Measurements from ENCODE around the gene LINC01488. TPM values are rescaled to one million over a fixed set of nuclear protein-coding genes. Genes with fewer than 3 reads are reported as not detected.
A peak's percentile ranks its signal among the peaks of the same experiment; 100 is the strongest.

The LINC01488 gene
- total RNA-seq, 1 donor from 2014 or later = 1.3 TPM

- peaks cover 16% of the 10 kb centered on the region for H3K27me3 Mint-ChIP-seq
- peaks cover 3% of the 10 kb centered on the region for H3K9me3 Mint-ChIP-seq (ENCODE audit: low read depth)
- TF ChIP-seq, protein P1, sequence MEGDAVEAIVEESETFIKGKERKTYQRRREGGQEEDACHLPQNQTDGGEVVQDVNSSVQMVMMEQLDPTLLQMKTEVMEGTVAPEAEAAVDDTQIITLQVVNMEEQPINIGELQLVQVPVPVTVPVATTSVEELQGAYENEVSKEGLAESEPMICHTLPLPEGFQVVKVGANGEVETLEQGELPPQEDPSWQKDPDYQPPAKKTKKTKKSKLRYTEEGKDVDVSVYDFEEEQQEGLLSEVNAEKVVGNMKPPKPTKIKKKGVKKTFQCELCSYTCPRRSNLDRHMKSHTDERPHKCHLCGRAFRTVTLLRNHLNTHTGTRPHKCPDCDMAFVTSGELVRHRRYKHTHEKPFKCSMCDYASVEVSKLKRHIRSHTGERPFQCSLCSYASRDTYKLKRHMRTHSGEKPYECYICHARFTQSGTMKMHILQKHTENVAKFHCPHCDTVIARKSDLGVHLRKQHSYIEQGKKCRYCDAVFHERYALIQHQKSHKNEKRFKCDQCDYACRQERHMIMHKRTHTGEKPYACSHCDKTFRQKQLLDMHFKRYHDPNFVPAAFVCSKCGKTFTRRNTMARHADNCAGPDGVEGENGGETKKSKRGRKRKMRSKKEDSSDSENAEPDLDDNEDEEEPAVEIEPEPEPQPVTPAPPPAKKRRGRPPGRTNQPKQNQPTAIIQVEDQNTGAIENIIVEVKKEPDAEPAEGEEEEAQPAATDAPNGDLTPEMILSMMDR (IDR thresholded peaks at IDR 0.05; ENCODE audit: unreplicated experiment) = no peak
- H3K4me3 Mint-ChIP-seq (ENCODE audit: low read depth) = no peak overlapping the region
- H3K36me3 Mint-ChIP-seq (ENCODE audit: insufficient read depth) = no peaks in the 10 kb centered on the region
- H3K27ac Mint-ChIP-seq = peak overlapping the region; percentile 24
- peaks cover 9% of the 10 kb centered on the region for H3K4me1 Mint-ChIP-seq (ENCODE audit: low read depth)
- no peak for DNase-seq (ENCODE audit: low spot score, unreplicated experiment)
These were observed 10.4 kb upstream of the LINC01488 start for GRCh38 chr11:69470793-69471728.

- peaks cover 16% of the 10 kb centered on the region for H3K27me3 Mint-ChIP-seq
- no peak for DNase-seq (ENCODE audit: low spot score, unreplicated experiment)
- H3K9me3 Mint-ChIP-seq (ENCODE audit: low read depth) = peaks cover 3% of the 10 kb centered on the region
- no peak overlapping the region for H3K4me3 Mint-ChIP-seq (ENCODE audit: low read depth)
- H3K36me3 Mint-ChIP-seq (ENCODE audit: insufficient read depth) = no peaks in the 10 kb centered on the region
- peaks cover 8% of the 10 kb centered on the region for H3K4me1 Mint-ChIP-seq (ENCODE audit: low read depth)
- no peak overlapping the region for H3K27ac Mint-ChIP-seq
- TF ChIP-seq, protein P1 (IDR thresholded peaks at IDR 0.05; ENCODE audit: unreplicated experiment) = no peak
These were observed 9.5 kb upstream of the LINC01488 start for GRCh38 chr11:69471729-69472540.

DNA sequence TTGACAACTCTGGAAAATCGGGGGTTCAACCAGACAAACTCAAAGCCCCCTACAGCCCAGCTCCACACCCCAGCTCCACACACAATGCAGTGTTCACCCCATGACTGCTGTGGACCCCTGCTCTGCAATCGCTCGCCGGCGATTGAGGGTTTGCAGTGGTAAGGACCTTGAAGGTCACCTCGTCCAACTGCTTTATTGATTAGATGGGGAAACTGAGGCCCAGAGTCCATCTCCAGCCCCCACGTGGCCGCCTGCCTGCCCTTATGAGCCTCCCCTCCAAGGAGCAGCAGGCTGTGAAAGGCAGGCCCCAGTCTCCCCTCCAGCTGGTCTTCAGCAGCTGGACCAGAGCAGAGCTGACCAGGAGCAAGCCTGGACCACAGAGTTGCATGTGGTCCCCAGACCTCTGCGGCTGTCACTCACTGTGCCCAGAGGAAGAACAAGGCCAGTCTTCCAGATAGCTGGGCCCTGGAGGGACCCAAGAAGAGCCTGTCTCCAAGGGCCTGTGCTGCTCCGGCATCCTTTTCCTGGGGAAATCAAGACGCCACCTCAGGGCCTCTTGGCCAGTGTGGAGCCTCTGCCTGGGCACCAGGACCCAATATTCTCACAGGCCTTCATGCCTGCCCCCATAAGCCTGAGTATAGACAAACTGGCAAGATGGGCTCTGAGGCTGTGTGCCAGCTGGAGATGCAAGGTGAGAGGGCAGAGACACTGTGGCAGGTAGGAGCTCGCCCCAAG lies 8.8 kb upstream of the LINC01488 start:
- TF ChIP-seq, protein P1 (IDR thresholded peaks at IDR 0.05; ENCODE audit: unreplicated experiment) = no peak
- Mint-ChIP-seq H3K9me3 (ENCODE audit: low read depth) (peaks cover 3% of the 10 kb centered on the region), H3K27ac (no peak overlapping the region), H3K27me3 (peaks cover 11% of the 10 kb centered on the region), H3K4me3 (ENCODE audit: low read depth) (no peak overlapping the region), H3K4me1 (ENCODE audit: low read depth) (peaks cover 4% of the 10 kb centered on the region), H3K36me3 (ENCODE audit: insufficient read depth) (no peaks in the 10 kb centered on the region)
- no peak for DNase-seq (ENCODE audit: low spot score, unreplicated experiment)

DNA sequence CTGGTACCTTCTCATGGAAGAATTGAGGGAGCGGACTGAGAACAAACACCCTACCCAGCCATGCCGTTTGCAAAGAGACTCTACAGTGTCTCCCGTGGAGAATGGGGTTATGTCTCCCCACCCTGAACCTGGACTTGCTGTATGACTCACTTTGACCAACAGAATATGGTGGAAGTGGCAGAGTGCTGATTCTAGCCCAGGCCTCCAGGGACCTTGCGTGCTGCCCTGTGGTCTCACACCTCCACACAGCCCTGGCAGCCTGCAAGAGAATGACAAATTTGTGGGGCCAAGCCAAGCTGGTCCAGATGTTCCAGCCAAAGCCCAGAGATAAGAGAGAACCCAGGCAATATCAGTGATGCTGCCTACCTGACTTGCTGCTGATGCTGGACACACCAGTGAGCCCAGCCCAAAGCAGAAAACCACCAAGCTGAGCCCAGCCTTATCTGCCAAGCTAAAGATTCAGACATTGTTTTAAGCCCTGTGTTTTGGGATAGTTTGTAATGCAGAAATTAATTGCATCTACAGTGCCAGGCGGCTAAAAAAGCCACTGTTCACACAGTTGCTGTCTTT lies 8.1 kb upstream of the LINC01488 start:
- TF ChIP-seq, protein P1 (IDR thresholded peaks at IDR 0.05; ENCODE audit: unreplicated experiment) = no peak
- Mint-ChIP-seq H3K36me3 (ENCODE audit: insufficient read depth) (no peaks in the 10 kb centered on the region), H3K9me3 (ENCODE audit: low read depth) (peaks cover 3% of the 10 kb centered on the region), H3K27me3 (peaks cover 7% of the 10 kb centered on the region), H3K4me1 (ENCODE audit: low read depth) (peaks cover 2% of the 10 kb centered on the region), H3K4me3 (ENCODE audit: low read depth) (no peak overlapping the region), H3K27ac (no peak overlapping the region)
- no peak for DNase-seq (ENCODE audit: low spot score, unreplicated experiment)

Measured in progenitor cell of endocrine pancreas (in vitro differentiated cells).